Heart right ventricle (tissue), 16 donors: Measurements from ENCODE around the gene CCL19. TPM values are rescaled to one million over a fixed set of nuclear protein-coding genes. Genes with fewer than 3 reads are reported as not detected.

Experiments
- ATAC-seq, 8 donors: fragments of 200-7000 bp; cut with Tn5 transposase; one replicate each; pipeline ENCODE4 v1.9.1; 2020; ENCODE audit warnings: mild to moderate bottlenecking in 8 of 8, moderate library complexity in 8 of 8, moderate number of reproducible peaks in 1 of 8
- DNase-seq, 2 donors: peaks; one replicate each; pipeline ENCODE4 v3.0.0-alpha.2; 2020
- H3K27ac ChIP-seq, 10 donors: fragments of 200-600 bp; sonication (generic) in 2 of 10; one replicate each; pipeline versions ENCODE4 v1.5.0 to v1.8.0; 2020 to 2022; ENCODE audit warnings: mild to moderate bottlenecking in 3 of 10
- H3K27me3 ChIP-seq, 7 donors: fragments of 200-600 bp; one replicate each; pipeline ENCODE4 v1.8.0; 2021 to 2022; ENCODE audit warnings: mild to moderate bottlenecking in 2 of 7
- H3K36me3 ChIP-seq, 9 donors: fragments of 200-600 bp; sonication (generic) in 1 of 9; one replicate each; pipeline versions ENCODE4 v1.5.0 to v1.8.0; 2020 to 2022; ENCODE audit warnings: mild to moderate bottlenecking in 2 of 9
- H3K4me1 ChIP-seq, 9 donors: fragments of 200-600 bp; sonication (generic) in 1 of 9; one replicate each; pipeline versions ENCODE4 v1.5.0 to v1.8.0; 2020 to 2022; ENCODE audit warnings: mild to moderate bottlenecking in 4 of 9
- H3K4me3 ChIP-seq, 10 donors: fragments of 200-600 bp; sonication (generic) in 2 of 10; one replicate each; pipeline versions ENCODE4 v1.5.0 to v1.8.0; 2020 to 2022; ENCODE audit warnings: mild to moderate bottlenecking in 7 of 10, moderate library complexity in 2 of 10
- H3K9me3 ChIP-seq, 11 donors: fragments of 200-600 bp in 10 of 11; sonication (generic) in 2 of 11; one replicate each; pipeline versions ENCODE4 v1.5.0 to v1.8.0; 2013 to 2022; ENCODE audit warnings: mild to moderate bottlenecking in 2 of 11, control low read depth in 1 of 11, moderate library complexity in 1 of 11
- CTCF ChIP-seq, 9 donors: fragments of 200-600 bp; sonication (generic) in 2 of 9; IDR thresholded peaks; one replicate each; pipeline versions ENCODE4 v1.5.0 to v1.8.0; 2021 to 2022; ENCODE audit warnings: antibody characterized with exemption in 9 of 9, mild to moderate bottlenecking in 5 of 9, moderate library complexity in 1 of 9
- WGBS, 2 donors: extraction: QIAGEN DNeasy Blood & Tissue Kit; methylation state at CpG; one replicate each; pipeline ENCODE4 v1.1.7; 2013; ENCODE audit warnings: inconsistent platforms in 1 of 2; 5-methylcytosine and 5-hydroxymethylcytosine counted together
- intact Hi-C, 10 donors: fragments of 100-400 bp; cut with DNase I; formaldehyde crosslinking; loops; one replicate each; pipeline versions ENCODE4 v1.11.1 to v1.14.2; 2022
- polyA plus RNA-seq, 2 donors: library from polyadenylated mRNA; stranded (reverse); fragments of 200-250 nt; gene quantifications; one replicate each; pipeline ENCODE4 v1.2.3, GENCODE V29; 2013
- total RNA-seq, 10 donors: library from RNA; stranded (reverse); fragmentation: NEBNext Ultra II Directional in 3 of 10; extraction: Animal tissue kit (Norgen Biotek cat#: 25700) in 3 of 10; gene quantifications; one replicate each; pipeline versions ENCODE4 v1.2.1 to v1.2.4, GENCODE V29; 2021 to 2023
- donor health status: Arrhythmogenic right ventricular cardiomyopathy.
- donor health status: ischemic (EF 13 %, LVEDD 7.1; RV severe dilation, severe dysfunction).
- donor health status: healthy with polysubstance abuse.
- donor health status: DM: no; HTN: yes; CAD: no.
- donor health status: DM: no; HTN: no; CAD: no.
- donor health status: ischemic (EF 25% LVEDD 6.9; RV normal size, moderate dysfunction).
- donor health status: ischemic (EF 25% LVEDD 5.7; RV mildly dilated, moderate dysfunction).
- donor health status: healthy.
- donor health status: DM: yes; HTN: yes; CAD: no.
- donor health status: Ischemic cardiomyopathy.
- donor health status: ischemic (EF 35%, LVEDD 5.7; RV mildly dilated, moderate dysfunction).
- donor health status: nonischemic (EF 11% LVEDD 7.7; RV severe dilation, severe dysfunction).
- donor health status: DM: yes; HTN: yes; CAD: no.
- donor health status: PGD.
- donor health status: ischemic (EF 29% LVEDD 5.4; RV normal size, mild dysfunction).
- donor health status: nonischemic (EF 23%, LVEDD 6.1; RV moderate dilation, normal function).

The CCL19 gene
- total and polyA plus RNA-seq, 12 donors: 0.47 to 19.9 (median 1.1) TPM; not detected in 5

GRCh38 chr9:34691936-34692315, 850 bp upstream of the CCL19 start:
- no peaks in the 10 kb centered on the region for H3K9me3 ChIP-seq
- H3K4me1 ChIP-seq: peaks cover 0 to 28% (median 0%) of the 10 kb centered on the region in 9 donors
- DNase-seq (no peak), ATAC-seq (no peak)
- no peaks in the 10 kb centered on the region for H3K27me3 ChIP-seq
- H3K4me3 ChIP-seq: no peak overlapping the region
- intact Hi-C loops: no loop called here
- no peaks in the 10 kb centered on the region for H3K36me3 ChIP-seq
- WGBS, 2 donors: 83 to 92% methylated on average over 5 of the region's 5 CpGs
- no peak overlapping the region for H3K27ac ChIP-seq
- no peak for TF ChIP-seq CTCF (IDR thresholded peaks at IDR 0.05)

GRCh38 chr9:34689512-34689911, 1.6 kb downstream of the CCL19 start:
- no peak for DNase-seq
- no peaks in the 10 kb centered on the region for H3K9me3 ChIP-seq
- WGBS, 2 donors: 91 to 93% methylated on average over 8 of the region's 8 CpGs
- intact Hi-C loops: no loop called here
- H3K36me3 ChIP-seq: no peaks in the 10 kb centered on the region
- no peak for TF ChIP-seq CTCF (IDR thresholded peaks at IDR 0.05)
- no peaks in the 10 kb centered on the region for H3K27me3 ChIP-seq
- no peak overlapping the region for H3K4me3 ChIP-seq
- no peak for ATAC-seq
- H3K4me1 ChIP-seq: peaks cover 0 to 43% (median 0%) of the 10 kb centered on the region in 9 donors
- no peak overlapping the region for H3K27ac ChIP-seq

- Histone ChIP-seq H3K4me1 (peaks cover 0 to 43% (median 0%) of the 10 kb centered on the region in 9 donors), H3K9me3 (no peaks in the 10 kb centered on the region), H3K4me3 (no peak overlapping the region), H3K27me3 (no peaks in the 10 kb centered on the region), H3K36me3 (no peaks in the 10 kb centered on the region), H3K27ac (no peak overlapping the region)
- TF ChIP-seq CTCF (IDR thresholded peaks at IDR 0.05): no peak
- DNase-seq (no peak), ATAC-seq (no peak)
- WGBS, 2 donors: 71 to 88% methylated on average over 4 of the region's 4 CpGs
- intact Hi-C loops: no loop called here
Observed at GRCh38 chr9:34689116-34689470, 2.0 kb downstream of the CCL19 start.

- TF ChIP-seq CTCF (IDR thresholded peaks at IDR 0.05): no peak
- peaks cover 0 to 43% (median 0%) of the 10 kb centered on the region in 9 donors for H3K4me1 ChIP-seq
- 76 to 80% methylated on average over 5 of the region's 5 CpGs for WGBS, 2 donors
- no peaks in the 10 kb centered on the region for H3K9me3 ChIP-seq
- no peak for DNase-seq
- no peaks in the 10 kb centered on the region for H3K36me3 ChIP-seq
- H3K4me3 ChIP-seq: no peak overlapping the region
- no peaks in the 10 kb centered on the region for H3K27me3 ChIP-seq
- ATAC-seq: no peak
- no peak overlapping the region for H3K27ac ChIP-seq
- intact Hi-C loops: no loop called here
Observed at GRCh38 chr9:34688329-34689115, 2.6 kb downstream of the CCL19 start.
